Limb (tissue), 2 donors: Measurements from ENCODE around the gene RREB1.

Experiments used
- DNase-seq, 2 donors: peaks; one replicate each; pipeline ENCODE4 v3.0.0-alpha.2; 2016; ENCODE audit errors: extremely low spot score in 2 of 2

The RREB1 gene

DNA sequence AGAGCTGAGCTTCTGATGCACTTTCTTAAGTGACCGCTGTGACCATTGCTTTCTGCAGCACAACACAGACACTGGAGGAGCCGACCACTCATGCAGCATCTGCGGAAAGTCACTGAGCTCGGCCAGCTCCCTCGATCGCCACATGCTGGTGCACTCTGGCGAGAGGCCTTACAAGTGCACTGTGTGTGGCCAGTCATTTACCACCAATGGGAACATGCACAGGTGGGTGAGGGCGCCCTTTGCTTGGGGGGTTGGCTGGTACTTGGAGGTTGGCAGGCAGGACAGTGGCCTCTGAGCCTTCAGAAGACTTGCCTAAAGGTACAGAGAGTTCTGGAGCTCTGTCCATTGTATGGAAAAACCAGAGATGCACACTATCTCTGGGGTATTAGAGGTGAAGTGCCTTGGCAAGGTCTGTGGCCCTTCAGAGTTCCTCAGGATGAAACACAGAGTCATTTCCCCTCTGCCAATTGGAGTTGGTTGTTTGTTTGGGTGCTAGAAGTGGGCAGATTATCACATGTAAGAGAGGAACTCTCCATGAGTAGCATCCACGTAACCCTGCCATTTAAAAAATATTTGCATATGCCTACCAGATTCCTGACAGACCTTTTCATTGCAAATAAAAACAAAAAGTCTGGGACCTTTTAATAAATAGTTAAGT lies 81.5 kb downstream of the RREB1 start:
- DNase-seq, result no peak

DNA sequence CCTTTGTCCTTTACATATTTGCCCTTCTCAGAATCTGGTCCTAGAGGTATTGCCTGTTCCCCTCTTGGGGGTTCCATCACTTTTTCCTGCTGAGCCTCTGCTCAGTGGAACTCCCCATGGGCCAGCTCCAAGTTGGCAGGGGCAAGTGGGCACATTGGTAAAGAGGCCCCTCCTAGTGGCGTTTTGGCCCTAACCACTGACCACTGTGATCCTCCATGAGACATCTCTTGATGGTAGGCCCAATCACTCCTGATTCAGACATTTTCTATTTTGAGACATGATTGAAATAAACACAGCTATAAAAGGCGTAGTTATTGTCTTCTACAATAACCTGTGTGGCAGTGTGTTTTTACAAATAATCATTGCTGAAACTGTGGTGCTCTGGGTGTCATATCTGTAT lies 83.0 kb downstream of the RREB1 start:
- DNase-seq, result no peak

DNA sequence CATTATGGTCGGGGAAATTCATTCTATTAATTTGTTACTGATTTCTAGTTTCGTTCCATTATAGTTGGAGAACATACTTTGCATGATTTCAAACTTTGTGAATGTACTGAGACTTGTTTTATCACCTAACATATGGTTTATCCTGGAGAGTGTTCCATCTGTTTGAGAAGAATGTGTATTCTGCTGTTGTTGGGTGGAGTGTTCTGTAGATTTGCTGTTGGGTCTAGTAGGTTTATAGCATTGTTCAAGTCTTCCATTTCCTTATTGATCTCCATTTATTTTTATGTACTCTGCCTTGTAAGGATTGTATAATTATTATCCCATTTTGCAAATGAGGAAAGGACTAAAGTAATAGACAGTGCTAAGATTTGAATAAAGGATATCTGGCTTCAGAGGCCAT lies 85.4 kb downstream of the RREB1 start:
- DNase-seq, result no peak

DNA sequence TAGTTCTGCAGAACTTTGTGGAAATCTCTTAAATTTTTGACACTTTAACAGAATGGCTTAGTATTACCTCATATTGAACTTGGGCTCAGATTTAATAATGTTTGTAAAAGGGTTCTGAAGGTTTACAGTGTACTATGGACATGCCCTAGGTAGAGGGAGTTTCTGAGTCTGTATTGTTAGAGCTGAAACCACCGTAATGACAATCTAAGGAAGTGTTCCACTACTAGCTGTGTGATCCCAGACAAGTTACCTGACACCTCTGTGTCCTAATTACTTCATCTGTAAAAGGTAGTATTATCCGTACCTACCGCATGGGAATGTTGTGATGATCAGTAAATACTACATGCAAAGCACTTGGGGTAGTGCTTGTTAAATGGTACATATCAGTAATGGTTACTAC lies 86.9 kb downstream of the RREB1 start:
- no peak for DNase-seq

DNA sequence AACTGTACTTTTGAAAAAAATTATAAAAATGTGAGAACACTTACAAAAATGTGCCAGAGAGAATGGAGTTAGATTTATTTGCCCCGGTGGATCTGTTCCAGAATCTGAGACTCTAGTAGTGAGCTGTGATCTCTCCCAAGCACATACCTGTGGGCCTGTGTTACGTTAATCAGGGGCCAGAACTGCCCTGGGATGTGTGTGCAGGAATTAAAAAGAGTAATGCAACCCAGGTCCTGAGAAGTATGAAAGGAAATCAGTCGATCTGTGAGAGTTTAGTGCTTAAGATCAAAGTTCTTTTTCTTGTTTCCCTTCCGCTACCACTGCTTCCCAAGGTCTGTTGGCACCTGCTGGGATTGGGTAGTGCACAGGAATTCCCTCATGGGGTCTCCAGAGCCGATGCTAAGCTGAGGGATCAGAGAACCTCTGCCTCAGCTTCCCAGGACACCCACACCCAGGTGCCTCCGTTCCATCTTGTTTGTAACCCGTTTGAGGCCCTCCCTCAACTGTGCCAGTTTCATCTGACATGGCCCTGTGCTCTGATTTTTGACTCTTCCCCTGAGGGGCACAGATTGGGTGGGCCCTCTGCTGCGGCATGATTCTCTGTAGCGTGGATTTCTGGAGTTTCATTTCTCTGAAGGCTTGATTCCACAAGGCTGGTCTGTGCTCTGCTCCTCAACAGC lies 87.7 kb downstream of the RREB1 start:
- no peak for DNase-seq

DNA sequence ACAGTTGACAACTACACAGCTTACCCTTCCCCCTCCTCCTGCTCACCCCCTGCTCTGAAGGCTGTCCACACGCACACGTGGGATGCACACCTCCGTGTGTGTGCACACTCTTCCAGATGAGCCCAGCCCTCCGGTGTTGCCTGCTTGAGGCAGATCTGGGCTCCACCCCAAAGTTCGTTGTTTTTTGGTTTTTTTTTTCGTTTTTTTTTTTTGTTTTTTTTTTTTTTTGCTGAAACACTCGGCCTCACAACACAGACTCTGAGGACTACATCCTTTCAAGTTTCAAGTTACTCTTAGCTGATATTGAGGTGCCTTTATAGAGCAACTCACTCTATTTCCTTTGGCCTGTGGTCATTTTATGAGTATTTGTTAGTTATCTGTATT lies 88.2 kb downstream of the RREB1 start:
- DNase-seq, result no peak

DNA sequence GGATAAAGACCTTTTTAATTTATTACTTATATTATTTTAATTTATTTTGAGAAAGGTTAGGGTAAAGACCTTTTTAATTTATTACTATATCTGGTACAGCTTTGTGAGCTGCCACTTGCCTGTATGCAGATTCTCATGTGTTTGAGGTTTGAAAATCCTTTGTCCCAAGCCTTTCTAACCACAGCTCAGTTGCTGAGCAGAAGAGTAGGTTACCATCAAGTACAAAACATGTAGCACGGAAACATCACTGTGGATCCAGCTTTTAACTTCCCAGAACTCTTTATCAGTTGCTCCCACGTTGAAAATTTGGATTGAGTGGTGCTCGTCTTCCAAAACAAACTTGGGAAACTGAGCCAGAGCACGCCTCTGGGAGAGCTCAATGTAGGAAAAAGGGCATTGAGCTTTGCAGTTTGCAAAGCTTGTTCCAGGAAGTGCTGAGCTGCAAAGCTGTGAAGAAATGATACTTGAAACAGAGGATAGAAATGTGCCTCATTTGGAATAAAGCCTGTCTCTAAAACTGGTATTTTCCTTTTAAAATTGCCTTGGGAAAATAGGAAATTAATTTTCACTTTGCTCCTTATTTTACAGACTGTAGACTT lies 89.0 kb downstream of the RREB1 start:
- DNase-seq, result no peak

DNA sequence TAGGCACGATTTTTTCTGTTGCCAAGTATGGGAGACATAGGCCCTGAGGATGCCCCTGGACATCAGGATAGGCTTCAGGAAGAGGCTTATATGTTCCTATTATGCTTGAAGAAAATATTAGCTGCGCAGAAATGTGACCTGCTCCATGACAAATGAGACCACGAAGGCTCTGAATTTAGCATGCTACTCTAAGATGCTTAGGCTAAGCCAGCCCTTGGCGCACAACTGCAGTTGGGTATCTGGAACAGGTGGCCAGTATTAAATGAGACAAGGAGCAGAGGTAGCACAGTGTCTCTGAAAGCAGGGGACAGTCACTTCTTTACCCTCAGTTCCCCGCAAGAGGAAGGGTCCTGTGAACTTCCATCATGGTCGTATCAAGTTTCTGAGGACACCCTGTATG lies 90.0 kb downstream of the RREB1 start:
- no peak for DNase-seq

DNA sequence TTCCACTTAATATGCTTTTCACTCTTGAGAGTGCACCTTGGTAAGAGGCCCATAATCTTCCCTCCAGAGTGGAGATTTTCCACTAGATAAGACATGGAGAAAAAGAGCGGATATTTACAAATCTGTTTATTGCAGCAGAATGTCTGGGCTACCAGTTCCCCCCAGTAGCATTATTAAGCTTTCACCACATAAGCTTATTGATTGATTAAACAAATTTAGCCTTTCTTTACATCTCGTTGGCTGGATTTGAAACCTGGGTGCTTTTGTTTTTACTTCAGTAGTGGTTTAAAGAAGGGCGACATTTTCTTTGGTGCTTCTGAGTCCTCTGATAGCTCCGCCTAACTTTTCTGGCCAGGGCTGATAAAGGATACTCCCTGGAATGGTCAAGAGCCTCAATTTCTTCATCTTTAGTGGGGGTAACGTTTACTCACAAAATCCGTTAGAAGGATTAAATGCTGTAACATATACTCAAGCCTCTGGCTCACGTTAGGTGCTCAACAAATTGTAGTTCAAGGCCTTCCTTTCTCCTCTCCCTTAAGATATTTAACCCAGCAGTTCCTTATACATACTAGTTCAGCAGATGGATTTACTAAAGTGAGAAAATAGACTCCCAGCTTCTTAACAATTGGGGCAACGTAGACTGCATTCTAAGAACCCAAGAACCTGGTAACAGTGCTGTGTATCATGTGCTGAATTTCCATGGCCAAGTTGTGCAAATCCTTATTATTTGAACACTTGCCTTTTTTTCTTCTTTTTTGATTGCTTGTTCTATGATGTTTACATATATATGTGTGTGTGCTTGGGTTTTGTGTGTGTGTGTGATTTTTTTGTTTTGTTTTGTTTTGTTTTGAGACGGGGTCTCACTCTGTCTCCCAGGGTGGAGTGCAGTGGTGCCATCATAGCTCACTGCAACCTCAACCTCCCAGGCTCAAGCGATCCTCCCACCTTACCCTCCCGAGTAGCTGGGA lies 91.4 kb downstream of the RREB1 start:
- DNase-seq, result no peak

DNA sequence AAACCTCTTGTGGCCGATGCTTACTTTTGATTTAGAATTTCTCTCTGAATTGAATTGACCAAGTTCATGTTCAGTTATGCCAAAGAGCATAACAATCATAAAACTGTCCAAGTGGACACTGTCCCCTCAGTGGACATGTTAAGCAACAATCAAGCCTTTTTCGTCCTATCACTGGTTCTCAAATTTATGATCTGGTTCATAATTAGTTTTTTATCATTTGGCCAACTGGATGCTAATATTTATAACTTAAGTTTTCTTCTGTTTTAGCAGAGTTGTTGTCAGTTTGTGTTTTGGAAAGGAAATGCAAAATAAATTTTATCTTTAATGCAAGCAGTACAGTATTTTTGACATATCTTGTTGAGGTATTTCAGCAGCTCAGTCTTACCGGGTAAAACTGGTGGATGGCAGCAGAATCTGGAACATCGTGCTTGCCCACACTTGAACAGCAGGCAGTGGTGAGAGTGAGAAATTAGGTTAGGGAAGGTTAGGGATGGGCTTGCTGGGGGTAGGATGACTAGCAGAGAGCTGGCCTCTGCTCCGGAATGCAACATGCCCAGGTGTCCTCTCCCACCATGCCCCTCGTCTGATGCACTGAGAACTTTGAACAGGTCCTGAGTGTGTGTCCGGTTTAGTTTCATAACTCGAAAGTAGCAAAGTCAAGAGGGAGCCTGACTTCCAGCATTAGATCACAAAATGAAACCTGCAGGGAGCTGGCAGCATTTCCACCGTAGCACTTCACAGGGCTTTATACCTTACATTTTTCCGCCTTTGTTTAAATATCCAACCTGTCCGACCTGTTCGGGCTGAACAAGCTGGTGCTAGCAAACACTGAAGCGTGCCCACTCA lies 93.1 kb downstream of the RREB1 start:
- no peak for DNase-seq

DNA sequence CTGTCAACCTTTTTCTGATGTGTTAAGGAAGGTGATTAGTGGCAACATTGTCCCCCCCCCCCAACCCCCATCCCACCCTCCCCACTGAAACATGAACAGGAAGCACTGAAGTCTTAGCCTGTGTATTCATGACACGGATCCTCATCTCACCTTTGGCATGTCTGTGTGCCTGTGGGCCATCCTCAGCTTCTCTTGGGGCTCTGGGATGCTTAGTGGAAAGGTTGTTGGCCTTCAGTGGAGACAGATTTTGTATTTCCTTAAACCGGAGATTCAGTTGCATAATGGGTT lies 93.6 kb downstream of the RREB1 start:
- DNase-seq, result no peak

DNA sequence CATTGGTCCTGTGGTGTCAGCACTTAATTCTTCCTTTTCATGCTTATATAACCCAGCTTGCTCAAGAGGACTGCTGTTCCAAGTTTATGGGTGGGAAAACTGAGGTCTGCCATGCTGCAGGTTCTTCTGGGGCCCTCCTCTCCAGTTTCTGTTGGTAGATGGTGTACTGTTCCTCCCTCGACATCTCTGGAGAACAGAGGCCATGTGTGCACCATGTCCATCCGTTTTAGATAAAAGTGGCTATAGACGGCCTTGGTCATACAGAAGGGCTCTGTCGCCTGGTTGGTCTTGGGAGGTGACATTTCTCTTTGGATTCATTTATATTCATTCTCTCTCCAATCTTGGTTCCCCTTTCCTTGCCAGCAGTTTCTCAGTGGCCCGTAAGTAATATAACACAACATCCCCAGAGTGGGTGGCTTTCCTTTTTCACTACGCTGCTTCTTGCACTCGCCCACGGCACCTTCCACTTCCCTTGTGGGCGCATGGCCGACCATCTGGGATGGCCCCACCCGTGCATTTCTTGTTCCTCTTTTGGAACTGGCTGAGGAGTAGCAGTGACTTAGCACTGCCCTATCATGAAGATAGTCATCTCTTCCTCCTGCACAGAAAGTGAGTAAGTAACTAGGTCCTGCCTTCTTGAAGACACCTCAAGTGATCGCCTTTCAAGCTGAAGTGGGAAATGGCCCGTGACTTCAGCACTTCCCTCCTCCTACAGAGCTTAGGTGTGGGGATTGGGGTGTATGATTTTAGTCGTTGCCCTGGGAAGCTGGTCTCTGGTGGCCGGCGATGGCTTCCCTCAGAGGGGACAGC lies 94.2 kb downstream of the RREB1 start:
- DNase-seq, result no peak

DNA sequence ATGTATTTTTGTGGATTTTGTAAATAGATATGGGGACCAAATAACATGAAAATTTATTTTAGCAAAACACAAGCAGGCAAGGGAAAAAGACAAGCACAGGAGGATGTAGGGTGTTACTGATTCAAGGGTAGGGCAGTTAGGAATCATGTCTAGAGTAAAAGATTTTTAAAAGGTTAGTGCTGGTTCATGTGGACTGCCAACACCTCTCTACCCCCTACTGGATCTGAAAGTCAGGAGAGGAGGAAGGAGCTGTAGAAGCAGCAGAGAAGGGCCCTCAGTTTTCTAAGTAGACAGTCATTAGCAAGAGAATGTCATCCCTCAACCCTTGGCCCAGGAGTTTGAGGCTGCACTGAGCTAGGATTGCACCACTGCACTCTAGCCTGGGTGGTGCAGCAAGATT lies 95.2 kb downstream of the RREB1 start:
- DNase-seq, result no peak

DNA sequence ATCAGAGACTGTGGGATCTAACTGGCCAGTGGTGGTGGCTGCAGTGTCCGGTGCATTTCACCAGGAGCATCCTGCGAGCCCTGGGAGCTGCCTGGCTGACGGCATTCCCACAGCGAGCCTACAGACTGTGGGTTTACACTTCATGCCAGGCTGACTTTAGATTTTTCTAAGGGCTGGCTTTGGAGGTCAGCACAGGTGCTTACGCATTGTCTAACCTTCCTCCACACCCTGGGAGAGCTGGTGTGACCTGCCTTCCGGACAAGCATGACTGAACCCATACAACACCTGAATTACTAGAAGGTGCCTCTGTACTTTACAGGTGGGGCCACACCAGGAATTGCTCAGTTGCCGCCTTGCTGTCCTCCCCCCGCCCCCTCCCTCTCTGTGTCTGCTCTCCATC lies 96.2 kb downstream of the RREB1 start:
- DNase-seq, result no peak

DNA sequence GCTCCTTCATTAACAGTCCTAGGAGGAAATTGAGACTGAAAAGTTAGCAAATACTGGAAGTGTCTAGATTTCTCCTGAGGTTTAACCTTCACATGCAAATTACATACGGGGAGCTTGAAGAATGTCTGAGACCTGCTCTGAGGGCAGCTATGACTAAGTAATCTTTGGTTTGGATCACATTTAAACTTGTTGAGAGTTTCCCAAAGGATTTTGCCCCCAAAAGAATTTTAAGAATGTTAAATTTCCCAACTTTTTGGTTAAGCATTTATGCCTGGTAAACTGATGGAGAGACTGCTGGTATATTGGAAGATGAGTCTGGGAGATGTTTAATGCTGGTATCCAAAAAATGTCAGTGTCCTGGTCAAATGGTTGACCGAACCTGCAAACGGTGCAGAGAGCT lies 97.0 kb downstream of the RREB1 start:
- no peak for DNase-seq

DNA sequence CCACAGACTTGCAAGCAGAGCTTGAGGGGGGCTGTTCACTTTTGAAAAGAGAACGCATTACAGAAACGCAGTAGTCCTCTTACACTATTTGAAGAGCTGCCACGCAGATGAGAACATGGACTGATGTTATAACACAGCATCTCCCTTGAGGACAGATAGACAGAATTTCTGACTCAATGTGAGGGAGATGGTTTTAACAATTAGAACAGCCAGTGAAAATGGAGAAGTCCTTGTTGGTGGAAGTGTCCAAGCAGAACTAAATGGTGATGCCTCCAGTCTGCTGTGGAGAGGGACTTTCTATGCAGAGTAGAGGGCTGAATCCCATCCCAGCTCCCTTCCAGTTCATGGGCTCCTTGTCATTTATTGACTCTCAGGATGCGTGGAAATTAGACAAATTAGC lies 100.0 kb downstream of the RREB1 start:
- no peak for DNase-seq

DNA sequence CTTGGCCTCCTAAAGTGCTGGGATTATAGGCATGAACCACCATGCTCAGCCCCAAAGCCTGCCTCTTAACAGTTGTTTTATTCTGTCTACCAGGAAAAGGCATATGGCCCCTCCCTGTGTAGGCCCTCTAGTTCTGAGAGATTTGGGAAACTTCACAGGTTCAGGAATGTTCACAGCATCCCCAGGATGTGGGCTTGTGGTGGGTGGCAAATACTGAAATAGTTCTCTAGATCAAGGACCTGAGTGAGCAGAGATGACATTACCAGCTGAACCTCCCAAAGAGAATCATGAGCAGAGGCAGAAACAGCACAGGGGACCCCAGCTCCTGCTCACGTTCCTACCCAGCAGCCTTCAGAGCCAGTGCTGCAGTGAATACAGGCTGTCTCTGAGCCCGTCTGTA lies 105.7 kb downstream of the RREB1 start:
- no peak for DNase-seq

DNA sequence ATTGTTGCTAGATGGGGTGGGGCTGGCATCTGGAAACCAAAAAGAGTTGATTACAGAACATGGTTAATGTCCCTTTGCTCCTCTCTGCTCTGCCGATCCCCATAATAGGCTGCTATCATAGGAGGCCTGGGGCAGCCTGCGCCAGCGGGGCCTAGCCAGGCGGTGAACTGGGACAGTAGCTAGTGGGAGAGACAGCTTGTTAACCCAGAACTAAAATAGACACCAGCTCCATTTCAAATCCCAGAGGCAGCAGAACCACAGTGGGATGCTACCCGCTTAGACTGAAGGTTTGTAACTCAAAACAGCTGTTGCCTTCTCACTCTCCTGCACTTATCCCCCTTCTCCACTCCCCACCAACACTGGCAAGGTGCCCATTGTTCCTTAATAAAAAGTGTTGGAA lies 106.7 kb downstream of the RREB1 start:
- peak in 1 of 2 donors; percentile 27 for DNase-seq

DNA sequence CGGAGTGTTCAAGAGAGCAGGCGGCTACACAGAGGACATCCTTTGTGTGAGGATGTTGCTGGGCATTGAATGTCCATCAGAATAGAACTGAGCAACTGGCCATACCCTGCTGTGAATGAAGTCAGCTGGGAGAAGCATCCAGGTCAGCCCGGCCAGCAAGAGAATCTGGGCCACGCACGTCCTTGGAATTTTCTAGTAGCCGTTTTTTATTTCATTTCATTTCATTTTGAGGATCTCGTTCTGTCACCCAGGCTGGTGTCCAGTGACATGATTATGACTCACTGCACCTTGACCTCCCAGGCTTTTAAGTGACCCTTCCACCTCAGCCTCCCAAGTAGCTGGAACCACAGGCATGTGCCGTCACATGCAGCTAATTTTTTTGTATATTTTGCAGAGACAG lies 107.4 kb downstream of the RREB1 start:
- DNase-seq, result no peak

DNA sequence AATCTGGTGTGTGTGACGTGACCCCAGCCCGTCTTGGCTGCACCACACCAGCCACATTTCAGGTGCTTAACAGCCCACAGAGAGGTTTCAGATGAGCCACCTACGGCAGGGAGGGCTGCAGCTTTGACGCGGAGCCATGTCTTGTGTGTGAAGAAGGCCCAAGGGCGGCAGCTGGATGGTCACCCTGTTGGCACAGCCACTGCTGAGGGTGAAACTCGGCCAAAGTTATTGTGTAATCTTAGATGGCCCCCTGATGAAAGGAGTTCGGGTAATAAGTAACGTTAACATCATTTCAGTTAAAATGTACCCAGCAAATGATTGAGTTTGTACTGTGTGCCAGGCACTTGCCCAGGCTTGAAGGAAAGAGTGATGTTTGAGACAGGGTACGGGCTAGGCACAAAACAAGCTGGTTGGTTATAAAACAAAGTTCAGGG lies 108.1 kb downstream of the RREB1 start:
- DNase-seq, result no peak
